SK-N-SH treated with all-trans-retinoic acid at 6 μM for 48 hours (cell line): ENCODE measurements around the gene MAGEB5.

Experiments
- ATAC-seq: fragments of 200-7000 bp; cut with Tn5 transposase; 3 replicates; pipeline ENCODE4 v1.9.1; 2020; ENCODE audit warnings: mild to moderate bottlenecking, moderate library complexity
- ARNTL ChIP-seq: fragments of 450-650 bp; formaldehyde crosslinking; IDR thresholded peaks from 2 replicates; pipeline ENCODE4 v1.5.0; 2020; ENCODE audit warnings: low read depth, mild to moderate bottlenecking, moderate library complexity, borderline replicate concordance
- BACH2 ChIP-seq: fragments of 250-450 bp; sonication (Bioruptor Pico); IDR thresholded peaks from 2 replicates; pipeline ENCODE4 v1.9.0; 2021; ENCODE audit warnings: mild to moderate bottlenecking, borderline replicate concordance
- CREB5 ChIP-seq: fragments of 250-450 bp; sonication (Bioruptor Pico); IDR thresholded peaks from 2 replicates; pipeline ENCODE4 v1.5.1; 2020; ENCODE audit warnings: low read depth, mild to moderate bottlenecking, moderate library complexity
- GLIS3 ChIP-seq: fragments of 250-450 bp; sonication (Bioruptor Pico); IDR thresholded peaks from 2 replicates; pipeline ENCODE4 v1.5.0; 2020; ENCODE audit warnings: mild to moderate bottlenecking, moderate library complexity
- ISL1 ChIP-seq: fragments of 250-450 bp; sonication (Bioruptor Pico); IDR thresholded peaks from 2 replicates; pipeline ENCODE4 v2.1.2; 2022; ENCODE audit warnings: mild to moderate bottlenecking, moderate library complexity
- PPARA ChIP-seq: fragments of 250-450 bp; sonication (Bioruptor Pico); IDR thresholded peaks from 2 replicates; pipeline ENCODE4 v1.5.0; 2020; ENCODE audit warnings: mild to moderate bottlenecking, borderline replicate concordance
- SNAI2 ChIP-seq: fragments of 250-450 bp; sonication (Bioruptor Pico); IDR thresholded peaks from 2 replicates; pipeline ENCODE4 v1.5.0; 2020; ENCODE audit warnings: mild to moderate bottlenecking, moderate library complexity
- TCF4 ChIP-seq: fragments of 250-450 bp; sonication (Bioruptor Pico); IDR thresholded peaks from 2 replicates; pipeline ENCODE4 v1.8.0; 2021; ENCODE audit warnings: mild to moderate bottlenecking, moderate library complexity, borderline replicate concordance
- TSHZ2 ChIP-seq: fragments of 250-450 bp; sonication (Bioruptor Pico); IDR thresholded peaks from 2 replicates; pipeline ENCODE4 v1.5.0; 2020; ENCODE audit warnings: mild to moderate bottlenecking, moderate library complexity
- ZC3H10 ChIP-seq: fragments of 250-450 bp; sonication (Bioruptor Pico); IDR thresholded peaks from 2 replicates; pipeline ENCODE4 v1.5.1; 2021; ENCODE audit warnings: mild to moderate bottlenecking, moderate library complexity
- ZNF70 ChIP-seq: fragments of 450-650 bp; formaldehyde crosslinking; IDR thresholded peaks from 2 replicates; pipeline ENCODE4 v1.5.0; 2020; ENCODE audit warnings: mild to moderate bottlenecking, moderate library complexity
- ZNF8 ChIP-seq: fragments of 450-650 bp; formaldehyde crosslinking; IDR thresholded peaks from 2 replicates; pipeline ENCODE4 v1.5.0; 2020; ENCODE audit warnings: mild to moderate bottlenecking, moderate library complexity

The MAGEB5 gene

DNA sequence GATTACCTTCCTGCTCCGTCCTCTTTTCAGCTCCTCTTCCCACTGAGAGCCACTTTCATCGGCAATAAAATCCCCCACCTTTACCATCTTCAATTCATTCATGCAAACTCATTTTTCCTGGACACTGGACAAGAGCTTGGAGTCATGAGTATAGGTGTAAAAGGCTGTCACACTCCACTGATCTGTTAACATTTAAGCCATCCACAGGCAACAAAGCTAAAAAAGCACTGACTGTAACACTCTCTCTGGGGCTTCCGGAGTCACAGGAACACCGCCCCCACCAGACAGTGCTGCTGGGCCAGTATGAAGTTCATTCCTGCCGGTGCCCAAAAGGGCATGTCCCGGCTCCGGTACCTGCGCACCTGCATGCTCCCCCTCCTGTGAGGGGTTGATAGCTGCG, 38.5 kb downstream of the MAGEB5 start:
- TF ChIP-seq GLIS3 (CRISPR knock-in tag) (no peak), TCF4 (no peak), BACH2 (no peak), TSHZ2 (CRISPR knock-in tag) (no peak), ARNTL (CRISPR knock-in tag) (no peak), ZNF70 (CRISPR knock-in tag) (no peak), ISL1 (CRISPR knock-in tag) (no peak), PPARA (CRISPR knock-in tag) (no peak), SNAI2 (CRISPR knock-in tag) (no peak), ZNF8 (no peak)
- no peak for ATAC-seq

- TF ChIP-seq CREB5 (CRISPR knock-in tag) (no peak), GLIS3 (CRISPR knock-in tag) (no peak), ZC3H10 (CRISPR knock-in tag) (no peak), SNAI2 (CRISPR knock-in tag) (no peak), ARNTL (CRISPR knock-in tag) (no peak), ZNF8 (no peak)
- ATAC-seq = no peak
Measured at GRCh38 chrX:26262121-26262523, 46.2 kb downstream of the MAGEB5 start.
